K562 (cell line): ENCODE measurements around the gene CD302. TPM values are rescaled to one million over a fixed set of nuclear protein-coding genes. Genes with fewer than 3 reads are reported as not detected.

Experiments used
- ATAC-seq: fragments of 200-7000 bp; cut with Tn5 transposase; 3 replicates; pipeline ENCODE4 v1.9.1; 2020; ENCODE audit warnings: moderate library complexity
- Bru-seq: library from RNA; stranded (reverse); fragments of 400-500 nt; gene quantifications from one replicate; lab custom pipeline; 2021; lab: Mats Ljungman, UMichigan
- BruChase-seq, 2 experiments: library from RNA; stranded (reverse); fragments of 400-500 nt; gene quantifications; one replicate each; lab custom pipeline; 2021; lab: Mats Ljungman, UMichigan
- BruUV-seq: library from RNA; stranded (reverse); fragments of 400-500 nt; replicated peaks from 2 replicates; lab custom pipeline; 2021; lab: Mats Ljungman, UMichigan
- CTCF ChIA-PET: fragments of 300-600 bp; formaldehyde crosslinking; extraction: SDS; loops from one replicate; lab custom pipeline; 2021; ENCODE audit warnings: low intra/inter-chr PET ratio; lab: Yijun Ruan, JAX
- POLR2A ChIA-PET: fragments of 300-600, 350-650 bp; sonication (Branson Sonifier 250); formaldehyde crosslinking; extraction: SDS; loops from one replicate; lab custom pipeline; 2021; ENCODE audit warnings: antibody characterized with exemption, inconsistent platforms; lab: Yijun Ruan, JAX
- DNase-seq, 4 experiments: peaks; one replicate each; pipeline versions ENCODE4 v3.0.0 to v3.0.0-alpha.2; 2011 to 2018; ENCODE audit warnings: low spot score in 3 of 4, mixed read lengths in 3 of 4; ENCODE audit errors: extremely low read depth in 1 of 4
- FAIRE-seq: peaks from 2 replicates; lab custom pipeline; 2011; peaks lifted over from hg19 to GRCh38; lab: Jason Lieb, UNC
- H2AFZ ChIP-seq: 2 replicates; pipeline ENCODE4 v1.6.0; 2011; ENCODE audit warnings: low read depth, low read length, control low read depth, inconsistent platforms
- H3K27ac ChIP-seq: fragments of 200-600 bp; 3 replicates; pipeline ENCODE4 v1.8.0; 2011; ENCODE audit warnings: low read depth, mild to moderate bottlenecking, control low read depth, inconsistent platforms, low read length, moderate library complexity, mixed read lengths; ENCODE audit errors: extremely low read depth
- H3K27me3 ChIP-seq, 2 experiments: fragments of 300-600 bp in 1 of 2; 2 replicates in 1 of 2; 3 replicates in 1 of 2; pipeline versions ENCODE4 v1.6.0 to v1.8.0; 2011; ENCODE audit warnings: inconsistent platforms in 2 of 2, low read length in 2 of 2, mild to moderate bottlenecking in 1 of 2, mixed read lengths in 1 of 2, moderate library complexity in 1 of 2; ENCODE audit not compliant: control insufficient read depth in 2 of 2, insufficient read depth in 2 of 2
- H3K36me3 ChIP-seq: fragments of 300-600 bp; 3 replicates; pipeline ENCODE4 v1.8.0; 2011; ENCODE audit warnings: mild to moderate bottlenecking, low read length, inconsistent platforms; ENCODE audit not compliant: control insufficient read depth, insufficient read depth
- H3K4me1 ChIP-seq, 2 experiments: fragments of 200-600 bp in 1 of 2; replicated peaks in 1 of 2; 2 replicates in 1 of 2; 3 replicates in 1 of 2; pipeline versions ENCODE4 v1.5.1 to v1.8.0; 2011; ENCODE audit warnings: inconsistent platforms in 2 of 2, low read length in 2 of 2, mild to moderate bottlenecking in 1 of 2, mixed read lengths in 1 of 2, moderate library complexity in 1 of 2; ENCODE audit not compliant: control insufficient read depth in 2 of 2, insufficient read depth in 2 of 2
- H3K4me2 ChIP-seq: 2 replicates; pipeline ENCODE4 v1.6.1; 2011; ENCODE audit warnings: low read length, control low read depth, inconsistent platforms, mixed read lengths; ENCODE audit not compliant: insufficient read depth
- H3K4me3 ChIP-seq: fragments of 200-600 bp; sonication (generic), shearing (Covaris generic); 2 replicates; pipeline ENCODE4 v1.5.1; 2016; ENCODE audit warnings: control low read depth, inconsistent platforms
- H3K79me2 ChIP-seq: fragments of 200-600 bp; 3 replicates; pipeline ENCODE4 v1.8.0; 2011; ENCODE audit warnings: low read length, inconsistent platforms; ENCODE audit not compliant: control insufficient read depth, insufficient read depth
- H3K9ac ChIP-seq, 2 experiments: 2 replicates each; pipeline versions ENCODE4 v1.6.0 to v1.6.1; 2011; ENCODE audit warnings: low read depth in 2 of 2, low read length in 2 of 2, control low read depth in 1 of 2, inconsistent platforms in 1 of 2, mild to moderate bottlenecking in 1 of 2, mixed read lengths in 1 of 2; ENCODE audit not compliant: insufficient read depth in 1 of 2
- H3K9me1 ChIP-seq: one replicate; pipeline ENCODE4 v1.6.0; 2011; ENCODE audit warnings: inconsistent platforms, mild to moderate bottlenecking, low read length, moderate library complexity; ENCODE audit not compliant: control insufficient read depth, insufficient read depth
- H3K9me3 ChIP-seq: replicated peaks from 2 replicates; pipeline ENCODE4 v1.5.1; 2011; ENCODE audit warnings: low read depth, low read length, inconsistent platforms; ENCODE audit not compliant: control insufficient read depth, insufficient read depth
- H4K20me1 ChIP-seq: replicated peaks from 2 replicates; pipeline ENCODE4 v1.6.1; 2011; ENCODE audit warnings: low read length, inconsistent platforms, mixed read lengths; ENCODE audit not compliant: control insufficient read depth, insufficient read depth
- DEAF1 ChIP-seq: fragments of 450-650 bp; formaldehyde crosslinking; IDR thresholded peaks from 2 replicates; pipeline ENCODE4 v1.4.0; 2020; ENCODE audit warnings: mild to moderate bottlenecking, moderate library complexity
- EGR1 ChIP-seq: fragments of 450-650 bp; conservative IDR thresholded peaks from 2 replicates; pipeline ENCODE4 v1.6.1; 2017; ENCODE audit warnings: mild to moderate bottlenecking
- EHMT2 ChIP-seq: fragments of 450-650 bp; IDR thresholded peaks from 2 replicates; pipeline ENCODE4 v1.6.1; 2018; ENCODE audit warnings: antibody characterized with exemption
- FOS ChIP-seq: IDR thresholded peaks from 3 replicates; pipeline ENCODE4 v1.6.1; 2011; ENCODE audit not compliant: insufficient read length; ENCODE audit errors: extremely low read depth
- L3MBTL2 ChIP-seq: fragments of 450-650 bp; IDR thresholded peaks from 2 replicates; pipeline ENCODE4 v1.6.1; 2016; ENCODE audit warnings: mild to moderate bottlenecking, moderate library complexity
- MCM2 ChIP-seq: fragments of 450-650 bp; IDR thresholded peaks from 2 replicates; pipeline ENCODE4 v1.6.1; 2017; ENCODE audit warnings: low read depth, mild to moderate bottlenecking
- MTA2 ChIP-seq: fragments of 450-650 bp; IDR thresholded peaks from 2 replicates; pipeline ENCODE4 v1.6.1; 2016; ENCODE audit warnings: low read depth
- MYBL2 ChIP-seq, 2 experiments: fragments of 450-650 bp in 1 of 2; sonication (generic) in 1 of 2; formaldehyde crosslinking in 1 of 2; IDR thresholded peaks; 2 replicates each; pipeline versions ENCODE4 v1.6.1 to v1.8.1; 2017 to 2022; ENCODE audit warnings: borderline replicate concordance in 1 of 2, inconsistent platforms in 1 of 2, low read depth in 1 of 2, mild to moderate bottlenecking in 1 of 2, missing genetic modification reagents in 1 of 2, moderate library complexity in 1 of 2
- NCOA4 ChIP-seq: fragments of 450-650 bp; IDR thresholded peaks from 2 replicates; pipeline ENCODE4 v1.6.1; 2018; ENCODE audit warnings: mild to moderate bottlenecking; ENCODE audit not compliant: partially characterized antibody
- NCOA6 ChIP-seq: fragments of 450-650 bp; IDR thresholded peaks from 2 replicates; pipeline ENCODE4 v1.6.1; 2017; ENCODE audit warnings: mild to moderate bottlenecking
- NFE2L1 ChIP-seq: fragments of 450-650 bp; IDR thresholded peaks from 2 replicates; pipeline ENCODE4 v1.6.1; 2016; ENCODE audit warnings: missing genetic modification characterization, low read depth, mild to moderate bottlenecking, missing compliant biosample characterization, moderate library complexity, borderline replicate concordance
- PTRF ChIP-seq: fragments of 450-650 bp; IDR thresholded peaks from 2 replicates; pipeline ENCODE4 v1.6.1; 2016; ENCODE audit warnings: mild to moderate bottlenecking, missing genetic modification characterization, missing compliant biosample characterization
- PYGO2 ChIP-seq: fragments of 450-650 bp; IDR thresholded peaks from 2 replicates; pipeline ENCODE4 v1.6.1; 2016; ENCODE audit warnings: mild to moderate bottlenecking, missing genetic modification characterization, moderate library complexity, missing compliant biosample characterization
- ZNF639 ChIP-seq, 2 experiments: fragments of 200-800 bp in 1 of 2; sonication (Bioruptor generic) in 1 of 2; sonication (generic) in 1 of 2; formaldehyde crosslinking in 1 of 2; IDR thresholded peaks in 1 of 2; conservative IDR thresholded peaks in 1 of 2; 2 replicates each; pipeline versions ENCODE4 v1.5.0 to v1.6.1; 2016 to 2020; ENCODE audit warnings: missing compliant biosample characterization in 1 of 2, missing genetic modification characterization in 1 of 2, missing genetic modification reagents in 1 of 2
- WGBS: fragments of 100-300 bp; shearing (Covaris generic); methylation state at CpG from one replicate; pipeline ENCODE4 v1.1.6; 2016; ENCODE audit warnings: low coverage, mixed read lengths; ENCODE audit not compliant: insufficient coverage; ENCODE audit errors: missing lambda C conversion rate; 5-methylcytosine and 5-hydroxymethylcytosine counted together
- in situ Hi-C: fragments of 300-500 bp; cut with MboI; formaldehyde crosslinking; loops from 4 replicates; pipeline ENCODE4 v1.15.0; 2018; ENCODE audit warnings: inconsistent platforms, mixed read lengths
- intact Hi-C: fragments of 100-400 bp; cut with micrococcal nuclease; formaldehyde crosslinking; loops from 2 replicates; pipeline ENCODE4 v1.14.2; 2022
- long read RNA-seq, 3 experiments: library from polyadenylated mRNA in 2 of 3; library from RNA in 1 of 3; unstranded in 2 of 3; stranded (forward) in 1 of 3; transcript quantifications; one replicate each; pipeline ENCODE4 v2.0.0, GENCODE V29; 2019 to 2022
- polyA minus RNA-seq, 3 experiments: library from RNA; depleted of rRNA, polyadenylated mRNA; stranded (reverse); fragments of >200 nt; gene quantifications; 2 replicates each; pipeline ENCODE4 v1.2.3, GENCODE V29; 2011
- polyA plus RNA-seq, 8 experiments: library from polyadenylated mRNA; depleted of rRNA in 4 of 8; stranded (reverse) in 5 of 8; unstranded in 3 of 8; fragments of >200 nt; fragmentation: Nextera tagmentation in 2 of 8; fragmentation: Illumina TruSeq in 1 of 8; extraction: Ambion mirVana in 2 of 8; extraction: Trizol in 1 of 8; gene quantifications; 2 replicates each; pipeline versions ENCODE4 v1.2.1 to v1.2.3, GENCODE V29; 2011 to 2014; ENCODE audit warnings: inconsistent platforms in 1 of 8, missing spikeins in 1 of 8
- total RNA-seq, 7 experiments: library from RNA; depleted of rRNA in 6 of 7; stranded (reverse); fragments of >200 nt in 6 of 7; fragmentation: Illumina TruSeq in 2 of 7; extraction: Trizol in 2 of 7; gene quantifications; 2 replicates each; pipeline versions ENCODE4 v1.2.1 to v1.2.3, GENCODE V29; 2011 to 2021; ENCODE audit warnings: low replicate concordance in 1 of 7

CD302 gene
- 0.14 TPM in 1 of 2 replicates, not detected in the other for total RNA-seq (2011; cell fraction: chromatin; rRNA removed; ENCODE audit: low replicate concordance)
- total RNA-seq (2011; cell fraction: nucleolus; rRNA removed): not detected in 2 replicates
- not detected in 2 replicates for total RNA-seq (2011; cell fraction: nucleoplasm; rRNA removed)
- total RNA-seq (2014; rRNA removed) (not detected in 2 replicates), total RNA-seq (2014; rRNA removed; fragmentation: Illumina TruSeq; extraction: Trizol) (0.04 TPM in 1 of 2 replicates, not detected in the other), total RNA-seq (2015; rRNA removed; fragmentation: Illumina TruSeq; extraction: Trizol) (not detected in 2 replicates), total RNA-seq (2021) (0.07 and 0.11 TPM in 2 replicates), polyA plus RNA-seq (2011; rRNA removed) (0.01 and 0.03 TPM in 2 replicates), polyA plus RNA-seq (2014; fragmentation: Illumina TruSeq; extraction: Trizol) (not detected in 2 replicates), polyA plus RNA-seq (2014; fragmentation: Nextera tagmentation; extraction: Ambion mirVana) (under 1 TPM in 1 of 2 experiments, not detected in 1; 0.04 TPM), polyA plus RNA-seq (2014; rRNA removed) (not detected in 2 replicates), polyA minus RNA-seq (2011; rRNA and poly(A)+ RNA removed) (0.04 TPM in 1 of 2 replicates, not detected in the other), Bru-seq, nascent RNA (percentile 21 among the genes with signal in this experiment), BruChase-seq, experiment 1, labeled RNA remaining after a 2-hour chase (percentile 21 among the genes with signal in this experiment), BruChase-seq, experiment 2, labeled RNA remaining after a 6-hour chase (percentile 16 among the genes with signal in this experiment)
- polyA plus RNA-seq (2011; cell fraction: cytosol; rRNA removed): 0.01 TPM in 1 of 2 replicates, not detected in the other
- polyA plus RNA-seq (2011; cell fraction: nucleus; rRNA removed): 0.04 TPM in 1 of 2 replicates, not detected in the other
- 0.03 TPM in 2 replicates for polyA plus RNA-seq (2012)
- not detected in 2 replicates for polyA minus RNA-seq (2011; cell fraction: cytosol; rRNA and poly(A)+ RNA removed)
- 0.13 and 0.22 TPM in 2 replicates for polyA minus RNA-seq (2011; cell fraction: nucleus; rRNA and poly(A)+ RNA removed)
- long read RNA-seq, experiment 1: 0 reads
- long read RNA-seq, experiment 2: 0 reads
- long read RNA-seq, experiment 3: 0 reads

GRCh38 chr2:159797543-159798375 lies at the start of gene CD302:
Gene CD302, minus strand, starts transcription at chr2:159798208. Its CDS starts 10 bp downstream, at chr2:159798198.
- H3K4me1 ChIP-seq: peaks cover 0 to 10% of the 10 kb centered on the region in 2 experiments; a peak in 2 of 5 replicates
- no peaks in the 10 kb centered on the region for H3K36me3 ChIP-seq
- ChIA-PET CTCF (interaction anchor here (0.6 kb wide), 1 partner anchor 622 kb away, joined by 3 read pairs; no protein-coding TSS in a partner anchor), POLR2A (no interaction called here)
- intact Hi-C loops: no loop called here
- no peaks in the 10 kb centered on the region for H3K9me3 ChIP-seq
- peaks cover 2% of the 10 kb centered on the region for H3K9me1 ChIP-seq
- H3K79me2 ChIP-seq: no peaks in the 10 kb centered on the region
- WGBS: 19% methylated on average over 50 of the region's 82 CpGs
- H3K27ac ChIP-seq: no peak within 1 kb of the TSS
- DNase-seq (peak; percentile 27 to 57 (median 40)), FAIRE-seq (no peak), ATAC-seq (peak; percentile 89)
- H3K27me3 ChIP-seq: peaks cover 24 to 30% of the 10 kb centered on the region in 2 experiments
- H4K20me1 ChIP-seq: no peaks in the 10 kb centered on the region
- H3K4me2 ChIP-seq: peak within 1 kb of the TSS; percentile 66
- H3K4me3 ChIP-seq: peak within 1 kb of the TSS; percentile 21
- no TSS peak for BruUV-seq
- H3K9ac ChIP-seq: peak within 1 kb of the TSS in 1 of 2 experiments; percentile 63; a peak in 2 of 4 replicates
- H2AFZ ChIP-seq: peak within 1 kb of the TSS; percentile 78
- in situ Hi-C loops: no loop called here
- no peak for TF ChIP-seq MCM2
- TF ChIP-seq MTA2: no peak
- peak; percentile 54 for TF ChIP-seq NCOA6
- TF ChIP-seq DEAF1: no peak
- 0 out of 2 replicates have a peak, but pooled peaks have one; percentile 43 for TF ChIP-seq EGR1
- no peak for TF ChIP-seq NCOA4
- TF ChIP-seq L3MBTL2: peak; percentile 45; the same call in 1 of the 2 replicates
- TF ChIP-seq ZNF639 (CRISPR knock-in tag; conservative IDR thresholded peaks at IDR 0.05 in 1 of 2, IDR thresholded peaks at IDR 0.05 in 1 of 2): 0 out of 4 replicates have a peak, but pooled peaks of 1 of the 2 experiments have one; percentile 10
- TF ChIP-seq FOS: no peak
- TF ChIP-seq PTRF (tag): no peak
- no peak for TF ChIP-seq PYGO2 (tag)
- TF ChIP-seq NFE2L1 (tag): no peak
- no peak for TF ChIP-seq EHMT2
- TF ChIP-seq MYBL2 (IDR thresholded peaks at IDR 0.05; ENCODE audit: low read depth): no peak
- TF ChIP-seq MYBL2 (CRISPR knock-in tag; IDR thresholded peaks at IDR 0.05; ENCODE audit: borderline replicate concordance): no peak
